ENCODE measurements around the gene SBK1. TPM values are rescaled to one million over a fixed set of nuclear protein-coding genes. Genes with fewer than 3 reads are reported as not detected.
A peak's percentile ranks its signal among the peaks of the same experiment; 100 is the strongest.
"Not testable (repeated sequence)": the region's sequence is repeated elsewhere in the genome, so short reads cannot be mapped to it uniquely, and the experiment has no call there.

The SBK1 gene
- 0.35 and 0.70 TPM in 2 replicates for total RNA-seq

DNA sequence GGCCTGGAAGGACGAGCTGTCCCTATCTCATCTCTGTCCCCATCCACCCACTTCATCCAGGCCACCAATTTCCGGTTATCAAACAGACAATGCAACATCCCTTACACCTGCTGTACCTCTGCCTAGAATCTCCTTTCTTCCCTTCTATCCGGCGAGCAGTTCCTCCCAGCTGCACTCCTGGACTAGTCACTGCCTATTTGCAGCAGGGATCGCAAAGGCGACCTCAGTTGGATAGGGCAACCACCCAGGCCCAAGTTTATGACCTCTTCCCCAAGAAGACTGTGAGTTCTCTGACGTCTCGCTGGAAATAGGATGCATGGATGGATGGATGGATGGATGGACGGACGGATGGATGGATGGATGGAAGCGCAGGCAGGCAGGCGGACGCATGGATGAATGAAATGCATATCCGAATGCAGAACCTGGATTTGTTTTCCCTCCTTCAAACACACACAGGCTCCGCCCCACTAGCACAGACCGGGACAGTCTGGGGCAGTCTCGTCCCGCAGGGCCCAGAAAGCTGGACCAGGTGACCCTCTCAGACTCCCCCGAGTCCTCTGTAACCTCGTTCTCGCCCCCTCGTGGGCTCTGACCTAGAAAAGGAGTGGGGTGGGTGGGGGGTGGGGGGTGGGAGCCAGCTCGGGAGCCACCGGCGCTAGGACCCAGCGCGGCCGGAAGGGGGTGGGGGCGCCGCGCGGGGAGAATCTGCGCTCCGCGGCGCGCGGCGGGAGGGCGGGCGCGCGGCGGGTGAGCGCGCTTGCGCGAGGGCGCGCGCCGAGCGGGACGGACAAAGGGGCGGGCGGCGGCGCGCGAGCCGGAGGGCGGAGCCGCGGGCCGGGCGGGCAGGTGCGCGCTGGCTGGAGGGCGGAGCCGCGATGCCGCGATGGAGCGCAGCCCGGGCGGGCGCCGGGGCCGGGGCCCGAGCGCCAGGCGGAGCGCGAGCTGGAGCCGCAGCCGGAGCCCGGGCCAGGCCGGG is at the start of gene SBK1:
Gene SBK1, plus strand, starts transcription at position 875 of the 976 bp plus-strand sequence. CDS start 24,867 bp downstream, outside the sequence.
- peak; percentile 32 for DNase-seq (ENCODE audit: low read depth)

GRCh38 chr16:28249483-28249882 is 42.8 kb upstream of the SBK1 start:
- not testable (repeated sequence) for DNase-seq (ENCODE audit: low read depth)

- DNase-seq (ENCODE audit: low read depth): no peak
These were observed 41.3 kb upstream of the SBK1 start for GRCh38 chr16:28250999-28251398.

DNA sequence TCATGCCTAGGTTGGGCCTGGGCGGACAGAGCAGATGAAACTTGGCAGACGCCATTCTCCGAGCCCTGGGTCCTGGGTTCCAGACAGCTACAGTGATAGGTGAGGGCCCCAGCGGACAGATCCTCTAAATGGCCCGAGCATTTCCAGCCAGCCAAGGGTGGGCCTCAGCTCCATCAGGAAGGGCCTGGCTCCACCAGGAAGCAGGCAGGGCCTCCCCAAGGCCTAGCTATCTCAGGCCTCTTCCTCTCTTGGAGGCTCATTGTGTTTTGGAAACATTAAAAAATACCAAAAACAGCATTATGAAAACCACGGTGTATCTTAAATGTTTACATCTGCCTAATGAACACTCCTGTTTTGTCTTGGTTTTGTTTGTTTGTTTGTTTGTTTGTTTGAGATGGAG is 38.2 kb upstream of the SBK1 start:
- no peak for DNase-seq (ENCODE audit: low read depth)

GRCh38 chr16:28255838-28256237 is 36.5 kb upstream of the SBK1 start:
- no peak for DNase-seq (ENCODE audit: low read depth)

DNA sequence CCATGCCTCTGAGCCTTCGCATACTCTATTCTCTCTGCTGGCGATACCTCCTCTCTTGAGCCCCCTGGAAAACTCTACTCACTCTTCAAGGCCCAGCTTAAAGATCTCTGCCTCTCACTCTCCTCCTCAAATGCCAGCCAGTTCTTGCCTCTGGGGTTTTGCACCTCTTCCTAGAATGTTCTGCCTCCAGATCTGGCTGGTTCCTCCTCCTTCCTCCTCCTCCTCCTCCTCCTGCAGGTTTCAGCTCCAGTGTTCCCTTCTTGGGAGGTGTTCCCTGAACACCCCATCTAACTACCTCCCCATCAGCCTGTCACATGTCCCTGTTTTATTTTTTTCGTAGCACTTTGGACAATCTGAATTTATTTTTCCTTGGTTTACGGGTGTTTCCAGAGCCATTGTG is 35.1 kb upstream of the SBK1 start:
- no peak for DNase-seq (ENCODE audit: low read depth)

DNA sequence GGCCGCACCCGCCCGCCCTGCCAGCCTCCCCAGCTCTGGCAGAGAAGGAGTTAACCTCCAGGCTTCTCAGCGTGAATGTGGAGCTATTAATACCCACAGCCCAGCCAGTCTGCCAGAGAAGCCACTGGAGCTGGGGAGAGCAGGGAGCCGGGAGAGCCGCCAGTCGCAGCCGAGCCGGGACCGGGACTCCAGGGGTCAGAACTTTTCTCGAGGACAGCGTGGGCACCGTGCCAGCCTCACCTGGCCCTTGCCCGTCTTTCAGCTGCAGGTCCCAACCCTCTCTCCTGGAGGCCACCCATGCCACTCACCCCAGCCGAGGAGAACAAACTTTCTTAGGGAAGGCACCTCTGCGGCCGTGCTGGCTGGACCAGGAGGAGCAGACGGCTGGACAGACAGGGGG is 33.8 kb upstream of the SBK1 start:
- no peak for DNase-seq (ENCODE audit: low read depth)

DNA sequence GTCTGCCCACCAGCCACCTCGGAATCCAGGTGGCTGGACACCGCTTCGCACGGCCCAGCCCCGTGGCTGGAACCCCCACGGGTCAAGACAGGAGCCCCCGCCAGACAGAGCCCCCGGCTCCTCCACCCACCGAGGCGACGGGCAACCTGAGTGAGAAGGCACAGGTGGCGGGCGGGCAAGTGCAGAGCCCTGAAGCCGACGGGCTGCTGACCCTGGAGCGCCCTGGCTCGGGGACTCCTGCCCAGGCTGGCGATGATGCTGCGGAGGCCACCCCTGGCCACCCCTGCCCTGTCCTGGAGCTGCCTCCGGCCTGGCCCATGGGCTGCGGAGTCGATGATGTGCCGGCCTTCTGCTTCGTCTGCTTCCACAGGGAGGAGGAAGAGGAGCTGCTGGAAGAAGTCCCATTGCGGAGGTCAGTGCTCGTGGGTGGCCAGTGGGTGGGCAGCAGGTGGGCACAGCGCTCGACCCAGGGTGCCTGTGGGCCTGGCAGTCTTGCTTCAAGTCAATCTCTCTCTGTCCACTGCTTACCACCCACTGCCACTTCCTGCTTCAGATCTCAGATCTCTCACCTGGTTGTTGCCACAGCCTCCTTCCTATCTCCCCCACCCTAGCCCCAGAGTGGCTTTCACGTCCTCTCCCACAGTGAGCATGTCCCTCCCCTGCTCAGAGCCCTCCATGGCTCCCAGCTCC is 33.1 kb upstream of the SBK1 start:
- no peak for DNase-seq (ENCODE audit: low read depth)

DNA sequence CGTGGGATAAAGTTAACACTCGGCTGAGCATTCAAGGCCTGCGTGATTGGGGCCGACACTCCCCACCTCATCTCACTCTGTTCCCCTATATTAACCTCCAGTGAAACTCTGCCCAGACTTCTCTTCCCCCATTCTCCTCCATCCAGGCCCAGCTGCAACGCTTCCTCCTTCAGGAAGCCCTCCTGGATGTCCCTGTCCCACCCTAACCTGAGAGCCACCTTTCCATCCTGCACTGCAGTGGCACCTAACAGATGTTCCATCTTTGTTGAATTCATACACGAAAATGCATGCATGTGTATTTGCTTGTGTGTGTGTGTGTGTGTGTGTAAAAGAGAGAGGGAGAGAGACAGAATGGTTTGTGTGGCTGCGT is 32.6 kb upstream of the SBK1 start:
- DNase-seq (ENCODE audit: low read depth): no peak

DNA sequence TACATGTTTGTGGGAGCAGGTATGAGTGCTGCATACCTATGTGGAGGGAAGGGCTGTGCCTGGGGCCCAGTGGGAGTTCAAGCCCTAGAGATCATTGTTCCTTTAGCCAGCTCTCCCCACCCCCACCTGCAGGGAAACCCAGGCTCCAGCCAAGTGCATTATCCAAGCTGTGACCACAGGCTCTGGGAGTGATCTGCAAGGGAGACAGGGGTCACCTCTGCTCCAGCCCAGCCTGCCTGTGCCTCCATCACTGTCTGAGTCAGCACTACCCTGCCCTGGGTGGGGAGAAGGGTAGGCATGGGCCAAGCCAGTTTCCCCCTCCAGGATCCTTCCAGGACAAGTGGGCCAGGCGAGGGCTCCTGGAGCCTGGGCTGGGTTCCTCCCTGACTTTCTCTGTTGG is 32.1 kb upstream of the SBK1 start:
- DNase-seq (ENCODE audit: low read depth): peak; percentile 9

- no peak for DNase-seq (ENCODE audit: low read depth)
These were observed 30.4 kb upstream of the SBK1 start for GRCh38 chr16:28261942-28262341.

- DNase-seq (ENCODE audit: low read depth): no peak
These were observed 29.0 kb upstream of the SBK1 start for GRCh38 chr16:28263305-28263704.

- peak; percentile 61 for DNase-seq (ENCODE audit: low read depth)
These were observed 27.7 kb upstream of the SBK1 start for GRCh38 chr16:28264656-28265055.

DNA sequence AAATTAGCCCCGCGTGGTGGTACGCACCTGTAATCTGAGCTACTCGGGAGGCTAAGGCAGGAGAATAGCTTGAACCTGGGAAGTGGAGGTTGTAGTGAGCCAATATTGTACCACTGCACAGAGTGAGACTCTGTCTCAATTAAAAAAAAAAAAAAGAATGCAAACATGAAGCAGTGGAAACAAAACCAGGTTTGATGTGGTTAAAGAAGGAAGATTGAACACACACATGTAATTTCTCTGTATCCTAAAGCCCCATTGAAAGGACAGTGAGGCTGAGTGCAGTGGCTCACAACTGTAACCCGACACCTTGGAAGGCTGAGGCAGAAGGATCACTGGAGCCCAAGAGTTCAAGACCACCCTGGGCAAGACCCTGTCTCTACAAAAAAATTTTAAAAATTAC is 26.5 kb upstream of the SBK1 start:
- no peak for DNase-seq (ENCODE audit: low read depth)

DNA sequence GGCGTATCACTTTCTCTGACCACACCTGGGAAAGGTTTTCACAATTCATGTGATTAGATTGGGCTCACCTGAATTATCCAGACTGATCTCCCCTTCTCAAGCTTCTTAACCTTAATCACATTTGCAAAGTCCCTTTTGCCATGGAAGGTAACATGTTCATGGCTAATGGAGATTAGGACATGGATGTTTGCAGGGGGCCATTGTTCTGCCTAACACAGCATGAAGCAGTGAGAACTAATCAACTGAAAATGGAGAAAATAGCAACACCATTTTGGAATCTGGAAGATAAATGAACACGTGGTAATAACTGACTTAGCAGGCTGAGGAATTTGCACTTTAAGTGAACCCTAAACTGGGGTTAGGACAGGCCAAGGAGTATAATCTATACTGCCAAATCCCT is 25.0 kb upstream of the SBK1 start:
- DNase-seq (ENCODE audit: low read depth): no peak

DNA sequence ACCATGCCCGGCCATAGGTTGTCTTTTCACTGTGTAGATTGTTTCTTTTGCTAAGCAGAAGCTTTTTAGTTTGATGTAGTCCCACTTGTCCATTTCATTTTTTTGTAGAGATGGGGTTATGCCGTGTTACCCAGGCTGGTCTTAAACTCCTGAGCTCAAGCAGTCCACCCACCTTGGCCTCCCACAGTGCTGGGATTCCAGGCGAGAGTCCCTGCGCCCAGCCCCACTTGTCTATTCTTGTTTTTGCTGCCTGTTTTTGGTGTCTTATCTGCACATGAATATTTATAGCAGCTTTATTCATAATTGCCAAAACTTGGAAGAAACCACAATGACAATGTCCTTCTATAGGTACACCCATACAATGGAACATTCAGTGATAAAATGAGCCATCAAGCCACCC is 18.8 kb upstream of the SBK1 start:
- DNase-seq (ENCODE audit: low read depth): no peak

DNA sequence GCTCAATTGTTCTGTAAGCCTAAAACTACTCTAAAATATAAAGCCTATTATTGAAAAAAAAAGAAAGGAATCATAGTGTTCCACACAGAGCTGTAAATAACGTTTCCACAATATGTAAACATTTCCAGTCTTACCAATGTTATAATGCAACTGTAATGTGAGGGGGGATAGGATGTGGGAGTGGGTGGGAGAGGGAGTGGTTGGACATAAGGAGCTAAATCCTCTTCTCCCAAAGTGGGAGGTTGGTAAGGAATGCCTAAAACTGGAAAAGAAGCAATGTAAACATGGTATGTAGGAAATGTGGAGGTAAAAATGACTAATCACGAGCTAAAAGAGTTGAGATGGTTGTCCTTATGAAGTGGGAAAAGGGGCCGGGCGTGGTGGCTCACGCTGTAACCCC is 17.6 kb upstream of the SBK1 start:
- DNase-seq (ENCODE audit: low read depth): no peak

DNA sequence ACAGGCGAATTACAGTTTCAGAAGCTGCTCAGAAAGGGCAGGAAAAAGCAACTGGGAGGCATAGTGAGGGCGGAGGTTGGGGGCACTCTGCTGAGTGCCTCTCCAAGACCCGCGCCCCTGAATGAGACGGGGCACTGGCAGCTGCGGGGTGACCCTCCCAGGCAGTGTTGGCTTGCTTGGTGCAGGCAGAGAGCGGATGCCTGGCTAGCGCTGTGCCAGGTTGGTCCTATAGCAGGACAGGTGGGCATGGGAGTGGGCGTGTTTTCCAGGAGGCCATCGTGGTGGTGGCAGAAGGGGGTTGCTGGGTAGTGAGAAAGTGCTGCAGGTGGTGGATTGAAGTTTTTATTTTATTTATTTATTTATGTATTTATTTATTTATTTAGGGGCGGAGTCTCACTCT is 16.0 kb upstream of the SBK1 start:
- no peak for DNase-seq (ENCODE audit: low read depth)

DNA sequence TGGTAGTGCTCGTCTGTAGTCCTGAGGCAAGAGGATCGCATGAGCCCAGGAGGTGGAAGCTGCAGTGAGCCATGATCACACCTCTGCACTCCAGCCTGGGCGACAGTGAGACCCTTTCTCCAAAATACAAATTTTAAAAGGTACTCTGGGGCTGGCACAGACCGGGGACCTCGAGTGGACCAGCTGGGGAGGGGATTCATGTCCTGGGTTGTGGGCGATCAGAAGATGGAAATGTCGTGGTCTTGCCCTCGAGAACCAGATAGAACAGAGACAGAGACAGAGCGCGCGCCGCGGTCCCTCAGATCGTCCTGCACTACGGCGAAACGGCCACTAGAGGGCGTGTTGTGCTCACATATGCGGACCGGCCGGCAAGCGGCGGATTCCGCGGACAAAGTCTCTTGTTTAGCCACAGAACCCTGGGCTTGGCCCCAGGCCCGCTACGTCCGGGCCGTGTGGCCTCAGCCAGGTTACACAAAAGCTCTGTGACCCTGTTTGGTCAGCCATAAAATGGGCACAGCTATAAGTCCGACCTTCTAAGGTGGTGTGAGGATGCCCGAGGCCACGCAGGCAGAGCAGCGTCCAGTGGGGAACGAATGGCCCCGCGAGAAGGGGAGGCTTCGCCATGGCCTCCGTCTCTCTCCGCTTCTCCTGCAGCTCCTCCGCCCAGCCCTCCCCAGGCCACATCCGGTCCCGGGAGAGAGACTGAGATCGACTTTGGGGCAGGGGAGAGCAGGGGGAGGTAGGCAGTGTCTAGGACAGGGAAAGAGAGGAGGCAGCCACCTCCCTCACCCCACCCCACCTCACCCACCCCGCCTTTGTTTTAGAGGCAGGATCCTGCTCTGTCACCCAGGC is 14.6 kb upstream of the SBK1 start:
- DNase-seq (ENCODE audit: low read depth): peak; percentile 31

- no peak for DNase-seq (ENCODE audit: low read depth)
These were observed 13.3 kb upstream of the SBK1 start for GRCh38 chr16:28279006-28279405.

DNA sequence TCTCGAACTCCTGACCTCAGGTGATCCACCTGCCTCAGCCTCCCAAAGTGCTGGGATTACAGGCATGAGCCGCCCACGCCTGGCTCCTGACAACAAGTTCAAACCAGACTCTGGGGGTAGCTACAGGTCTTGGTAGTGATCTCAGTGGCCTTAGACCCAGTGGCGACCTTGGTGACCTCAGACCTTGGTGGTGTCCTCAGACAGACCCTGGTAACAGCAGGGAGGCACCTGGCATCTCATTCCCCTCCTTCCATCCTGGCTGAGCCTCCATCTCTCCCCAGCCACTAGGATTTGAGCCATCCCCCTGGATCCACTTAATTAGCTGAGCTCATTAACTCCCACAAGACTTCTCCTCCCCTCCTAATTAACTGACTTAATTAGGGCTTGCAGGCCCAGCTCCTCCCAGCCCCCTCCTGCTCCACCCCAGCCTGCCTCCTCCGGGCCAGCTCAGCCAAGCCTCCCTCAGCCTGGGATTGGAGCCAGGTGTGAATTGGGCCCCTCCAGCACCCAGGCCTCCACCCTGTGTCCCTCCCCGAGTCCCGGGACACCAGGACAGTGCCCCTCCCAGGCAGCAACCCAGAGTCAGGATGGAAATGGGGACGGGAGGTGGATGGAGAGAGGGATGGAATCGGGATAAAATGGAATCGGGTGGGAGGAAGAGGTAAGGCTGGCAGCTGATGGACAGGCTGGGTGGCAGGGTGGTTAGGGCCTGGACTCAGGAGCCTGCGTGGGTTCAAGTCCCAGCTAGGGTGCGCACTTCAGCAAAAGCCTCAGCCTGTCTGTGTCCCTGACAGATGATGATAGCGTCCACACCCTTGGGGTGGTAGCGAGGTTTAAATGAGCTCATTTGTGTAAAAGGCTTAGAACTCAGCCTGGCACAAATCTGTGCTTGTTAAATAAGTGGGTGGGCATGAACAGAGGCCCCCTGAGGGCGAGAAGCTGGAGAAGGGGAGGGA is 11.2 kb upstream of the SBK1 start:
- DNase-seq (ENCODE audit: low read depth): no peak
